OCI-LY1 (cell line): ENCODE measurements around the gene SCUBE2.

Source experiments
- EZH2 ChIP-seq: fragments of 200-600 bp; sonication (generic), shearing (Covaris generic); IDR thresholded peaks from 2 replicates; pipeline ENCODE4 v1.8.0; 2017; ENCODE audit warnings: borderline replicate concordance, mixed run types, mild to moderate bottlenecking, antibody characterized with exemption, low read length, moderate library complexity, mixed read lengths
- TF ChIP-seq, protein P1 (sequence below): fragments of 200-600 bp; sonication (generic), shearing (Covaris generic); IDR thresholded peaks from 2 replicates; pipeline ENCODE4 v1.5.1; 2017; ENCODE audit warnings: mild to moderate bottlenecking, antibody characterized with exemption, low read length, moderate library complexity, mixed read lengths

DNA sequence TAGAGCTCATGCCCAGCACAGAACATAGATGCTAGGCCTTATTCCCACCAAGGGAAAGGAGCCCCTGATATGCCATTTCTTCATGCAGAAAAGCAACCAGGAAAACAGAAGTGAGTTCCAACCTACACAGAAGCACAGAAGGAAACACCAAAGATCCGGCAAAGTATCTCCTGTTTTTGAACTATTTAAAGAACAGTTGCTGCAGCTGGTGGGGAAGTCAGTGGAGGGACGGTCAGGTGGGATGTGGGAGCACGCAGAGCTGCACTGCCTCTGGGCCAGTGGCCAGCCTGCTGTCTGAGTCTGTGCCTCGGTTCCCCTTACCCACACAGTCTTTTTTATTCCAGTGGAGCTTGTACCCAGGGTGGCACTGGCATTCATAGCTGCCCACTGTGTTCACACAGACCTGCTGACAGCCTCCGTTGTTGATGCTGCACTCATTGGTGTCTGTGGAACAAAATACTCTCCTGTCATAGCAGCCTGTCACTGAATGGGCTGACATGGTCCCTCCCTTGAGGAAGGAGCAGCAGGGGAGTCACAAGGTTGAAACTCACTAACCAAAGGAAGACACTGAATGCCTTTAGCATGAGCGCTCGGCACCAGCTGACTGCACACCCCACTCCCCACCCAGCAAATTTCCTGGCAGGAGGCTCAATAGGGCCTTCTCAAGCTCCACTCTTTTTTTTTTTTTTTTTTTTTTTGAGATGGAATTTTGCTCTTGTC lies 37.9 kb downstream of the SCUBE2 start:
- TF ChIP-seq, protein P1, sequence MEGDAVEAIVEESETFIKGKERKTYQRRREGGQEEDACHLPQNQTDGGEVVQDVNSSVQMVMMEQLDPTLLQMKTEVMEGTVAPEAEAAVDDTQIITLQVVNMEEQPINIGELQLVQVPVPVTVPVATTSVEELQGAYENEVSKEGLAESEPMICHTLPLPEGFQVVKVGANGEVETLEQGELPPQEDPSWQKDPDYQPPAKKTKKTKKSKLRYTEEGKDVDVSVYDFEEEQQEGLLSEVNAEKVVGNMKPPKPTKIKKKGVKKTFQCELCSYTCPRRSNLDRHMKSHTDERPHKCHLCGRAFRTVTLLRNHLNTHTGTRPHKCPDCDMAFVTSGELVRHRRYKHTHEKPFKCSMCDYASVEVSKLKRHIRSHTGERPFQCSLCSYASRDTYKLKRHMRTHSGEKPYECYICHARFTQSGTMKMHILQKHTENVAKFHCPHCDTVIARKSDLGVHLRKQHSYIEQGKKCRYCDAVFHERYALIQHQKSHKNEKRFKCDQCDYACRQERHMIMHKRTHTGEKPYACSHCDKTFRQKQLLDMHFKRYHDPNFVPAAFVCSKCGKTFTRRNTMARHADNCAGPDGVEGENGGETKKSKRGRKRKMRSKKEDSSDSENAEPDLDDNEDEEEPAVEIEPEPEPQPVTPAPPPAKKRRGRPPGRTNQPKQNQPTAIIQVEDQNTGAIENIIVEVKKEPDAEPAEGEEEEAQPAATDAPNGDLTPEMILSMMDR, result no peak
- TF ChIP-seq EZH2, result no peak
